OCI-LY7 (cell line): ENCODE results near the gene RNF157.

ENCODE experiments used
- EZH2phosphoT487 ChIP-seq: fragments of 200-600 bp; sonication (generic); IDR thresholded peaks from 2 replicates; pipeline ENCODE4 v1.6.1; 2018; ENCODE audit warnings: low read depth, borderline replicate concordance, mild to moderate bottlenecking, mixed run types, antibody characterized with exemption, low read length, moderate library complexity, mixed read lengths
- TF ChIP-seq, protein P1 (sequence below): fragments of 200-600 bp; sonication (generic); conservative IDR thresholded peaks from 2 replicates; pipeline ENCODE4 v1.5.1; 2014; ENCODE audit warnings: mild to moderate bottlenecking, antibody characterized with exemption, low read length, moderate library complexity, mixed read lengths

DNA sequence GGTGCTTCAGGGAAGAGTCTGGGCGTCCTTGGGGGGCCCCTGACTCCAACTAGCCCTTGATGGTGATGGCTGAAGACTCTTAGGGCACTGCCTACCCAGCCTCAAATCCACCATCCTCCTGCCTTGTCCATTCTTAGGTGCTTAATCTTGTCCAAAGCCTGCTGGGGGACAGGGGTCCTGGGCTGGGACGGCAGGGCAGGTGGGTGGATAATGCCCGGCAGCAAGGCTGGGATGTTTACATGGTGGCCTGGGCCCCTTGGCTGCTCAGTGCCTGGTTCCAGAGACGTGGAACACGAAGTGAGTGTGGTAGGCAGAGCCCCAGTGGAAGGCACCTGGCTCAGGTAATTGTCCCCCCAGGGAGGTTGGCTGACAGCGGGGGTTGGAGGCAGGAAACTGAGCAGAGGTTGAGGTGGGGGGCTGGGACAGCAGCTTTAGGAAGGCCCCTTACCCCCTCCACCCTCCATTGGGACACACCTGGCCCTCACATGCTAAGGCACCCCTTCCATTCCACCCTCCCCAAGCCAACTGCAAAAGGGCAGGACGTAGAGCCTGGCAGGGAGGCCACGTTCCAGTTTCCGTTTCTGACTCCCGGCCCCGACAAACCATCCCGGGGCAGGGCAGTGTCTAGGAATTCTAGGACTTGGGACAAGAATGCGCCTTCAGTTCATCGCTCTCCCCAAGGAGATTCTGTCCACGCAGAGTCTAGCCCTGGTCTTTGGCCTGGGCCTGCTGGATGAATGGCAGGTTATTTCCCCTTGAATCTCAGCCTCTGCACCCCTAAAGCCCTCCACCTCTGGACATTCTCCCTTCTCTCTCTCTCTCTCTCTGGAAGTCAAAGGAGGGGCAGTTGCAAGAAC, 101.2 kb downstream of the RNF157 start:
- TF ChIP-seq, protein P1, sequence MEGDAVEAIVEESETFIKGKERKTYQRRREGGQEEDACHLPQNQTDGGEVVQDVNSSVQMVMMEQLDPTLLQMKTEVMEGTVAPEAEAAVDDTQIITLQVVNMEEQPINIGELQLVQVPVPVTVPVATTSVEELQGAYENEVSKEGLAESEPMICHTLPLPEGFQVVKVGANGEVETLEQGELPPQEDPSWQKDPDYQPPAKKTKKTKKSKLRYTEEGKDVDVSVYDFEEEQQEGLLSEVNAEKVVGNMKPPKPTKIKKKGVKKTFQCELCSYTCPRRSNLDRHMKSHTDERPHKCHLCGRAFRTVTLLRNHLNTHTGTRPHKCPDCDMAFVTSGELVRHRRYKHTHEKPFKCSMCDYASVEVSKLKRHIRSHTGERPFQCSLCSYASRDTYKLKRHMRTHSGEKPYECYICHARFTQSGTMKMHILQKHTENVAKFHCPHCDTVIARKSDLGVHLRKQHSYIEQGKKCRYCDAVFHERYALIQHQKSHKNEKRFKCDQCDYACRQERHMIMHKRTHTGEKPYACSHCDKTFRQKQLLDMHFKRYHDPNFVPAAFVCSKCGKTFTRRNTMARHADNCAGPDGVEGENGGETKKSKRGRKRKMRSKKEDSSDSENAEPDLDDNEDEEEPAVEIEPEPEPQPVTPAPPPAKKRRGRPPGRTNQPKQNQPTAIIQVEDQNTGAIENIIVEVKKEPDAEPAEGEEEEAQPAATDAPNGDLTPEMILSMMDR, result no peak
- no peak for TF ChIP-seq EZH2phosphoT487
